Cardiac fibroblast (primary cell): ENCODE results near the gene OR4N5.
"Not testable (repeated sequence)": the region's sequence is repeated elsewhere in the genome, so short reads cannot be mapped to it uniquely, and the experiment has no call there.

ENCODE experiments used
- DNase-seq, 2 donors: peaks; one replicate each; pipeline versions ENCODE4 v3.0.0 to v3.0.0-alpha.2; 2010; ENCODE audit warnings: low read depth in 2 of 2
- H3K4me3 ChIP-seq, 2 donors: replicated peaks in 1 of 2; 1 replicate in 1 of 2; 2 replicates in 1 of 2; pipeline ENCODE4 v1.5.1; 2011; ENCODE audit warnings: low read depth in 2 of 2, low read length in 2 of 2, mild to moderate bottlenecking in 2 of 2, moderate library complexity in 1 of 2
- TF ChIP-seq, protein P1 (sequence below): IDR thresholded peaks from one replicate; pipeline ENCODE4 v1.5.1; 2011; ENCODE audit warnings: low read depth, mild to moderate bottlenecking, low read length, inconsistent platforms

Gene OR4N5

DNA sequence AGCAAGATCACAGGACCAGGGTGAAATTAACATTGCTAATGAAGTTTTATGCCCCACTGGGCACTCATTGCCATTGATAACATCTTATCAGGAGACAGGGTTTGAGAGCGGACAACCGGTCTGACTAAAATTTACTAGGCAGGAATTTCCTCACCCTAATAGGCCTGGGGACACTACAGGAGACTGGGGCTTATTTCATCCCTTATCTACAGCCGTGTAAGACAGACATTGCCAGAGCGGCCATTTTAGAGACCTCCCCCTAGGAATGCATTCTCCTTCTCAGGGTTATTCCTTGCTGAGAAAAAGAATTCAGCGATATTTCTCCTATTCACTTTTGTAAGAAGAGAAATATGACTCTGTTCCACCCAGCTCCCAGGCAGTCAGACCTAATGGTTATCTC lies 19.8 kb upstream of the OR4N5 start:
- no peak overlapping the region for H3K4me3 ChIP-seq
- peak in 1 of 2 donors; percentile 0 for DNase-seq
- TF ChIP-seq, protein P1, sequence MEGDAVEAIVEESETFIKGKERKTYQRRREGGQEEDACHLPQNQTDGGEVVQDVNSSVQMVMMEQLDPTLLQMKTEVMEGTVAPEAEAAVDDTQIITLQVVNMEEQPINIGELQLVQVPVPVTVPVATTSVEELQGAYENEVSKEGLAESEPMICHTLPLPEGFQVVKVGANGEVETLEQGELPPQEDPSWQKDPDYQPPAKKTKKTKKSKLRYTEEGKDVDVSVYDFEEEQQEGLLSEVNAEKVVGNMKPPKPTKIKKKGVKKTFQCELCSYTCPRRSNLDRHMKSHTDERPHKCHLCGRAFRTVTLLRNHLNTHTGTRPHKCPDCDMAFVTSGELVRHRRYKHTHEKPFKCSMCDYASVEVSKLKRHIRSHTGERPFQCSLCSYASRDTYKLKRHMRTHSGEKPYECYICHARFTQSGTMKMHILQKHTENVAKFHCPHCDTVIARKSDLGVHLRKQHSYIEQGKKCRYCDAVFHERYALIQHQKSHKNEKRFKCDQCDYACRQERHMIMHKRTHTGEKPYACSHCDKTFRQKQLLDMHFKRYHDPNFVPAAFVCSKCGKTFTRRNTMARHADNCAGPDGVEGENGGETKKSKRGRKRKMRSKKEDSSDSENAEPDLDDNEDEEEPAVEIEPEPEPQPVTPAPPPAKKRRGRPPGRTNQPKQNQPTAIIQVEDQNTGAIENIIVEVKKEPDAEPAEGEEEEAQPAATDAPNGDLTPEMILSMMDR, result no peak

DNA sequence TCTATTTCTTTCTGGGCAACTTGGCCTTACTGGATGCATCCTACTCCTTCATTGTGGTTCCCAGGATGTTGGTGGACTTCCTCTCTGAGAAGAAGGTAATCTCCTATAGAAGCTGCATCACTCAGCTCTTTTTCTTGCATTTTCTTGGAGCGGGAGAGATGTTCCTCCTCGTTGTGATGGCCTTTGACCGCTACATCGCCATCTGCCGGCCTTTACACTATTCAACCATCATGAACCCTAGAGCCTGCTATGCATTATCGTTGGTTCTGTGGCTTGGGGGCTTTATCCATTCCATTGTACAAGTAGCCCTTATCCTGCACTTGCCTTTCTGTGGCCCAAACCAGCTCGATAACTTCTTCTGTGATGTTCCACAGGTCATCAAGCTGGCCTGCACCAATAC lies 5.3 kb downstream of the OR4N5 start:
- no peak for DNase-seq
- H3K4me3 ChIP-seq, result no peak overlapping the region
- TF ChIP-seq, protein P1, result no peak

DNA sequence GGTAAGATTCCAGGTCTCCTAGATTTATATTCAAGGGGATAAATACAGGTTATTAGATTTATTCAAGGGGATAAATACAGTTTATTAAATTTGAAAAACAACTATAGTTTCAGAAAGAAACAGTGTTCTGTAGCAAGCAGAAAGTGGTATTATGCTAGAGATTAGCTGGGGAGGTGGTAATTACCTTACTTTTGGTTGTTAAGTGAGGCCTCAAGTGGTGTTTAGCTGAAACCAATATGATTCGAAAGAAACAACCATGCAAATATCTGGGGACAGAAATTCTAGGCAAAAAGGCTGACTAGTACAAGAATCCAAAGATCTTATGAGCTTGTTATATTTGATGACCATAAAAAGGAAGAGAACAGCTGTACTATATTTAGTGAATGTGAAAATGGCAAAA lies 6.2 kb downstream of the OR4N5 start:
- DNase-seq, result no peak
- TF ChIP-seq, protein P1, result no peak
- no peak overlapping the region for H3K4me3 ChIP-seq

DNA sequence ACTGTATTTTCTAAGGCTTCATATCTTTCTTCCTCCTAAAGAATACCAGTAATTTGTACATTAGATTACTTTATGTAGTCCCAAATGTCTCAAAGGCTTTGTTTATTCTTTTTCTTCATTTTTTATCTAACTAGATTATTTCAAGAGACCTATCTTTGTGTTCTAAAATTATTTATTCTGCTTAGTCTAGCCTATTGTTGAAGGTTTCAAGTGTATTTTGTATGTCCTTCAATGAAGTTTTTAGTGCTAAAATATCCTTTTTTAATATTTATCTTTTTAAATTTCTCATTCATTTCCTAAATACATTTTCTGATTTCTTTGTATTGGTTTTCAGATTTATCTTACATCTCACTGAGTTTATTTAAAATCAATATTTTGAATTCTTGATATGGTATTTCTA lies 25.8 kb downstream of the OR4N5 start:
- no peak for DNase-seq
- TF ChIP-seq, protein P1, result no peak
- no peak overlapping the region for H3K4me3 ChIP-seq

DNA sequence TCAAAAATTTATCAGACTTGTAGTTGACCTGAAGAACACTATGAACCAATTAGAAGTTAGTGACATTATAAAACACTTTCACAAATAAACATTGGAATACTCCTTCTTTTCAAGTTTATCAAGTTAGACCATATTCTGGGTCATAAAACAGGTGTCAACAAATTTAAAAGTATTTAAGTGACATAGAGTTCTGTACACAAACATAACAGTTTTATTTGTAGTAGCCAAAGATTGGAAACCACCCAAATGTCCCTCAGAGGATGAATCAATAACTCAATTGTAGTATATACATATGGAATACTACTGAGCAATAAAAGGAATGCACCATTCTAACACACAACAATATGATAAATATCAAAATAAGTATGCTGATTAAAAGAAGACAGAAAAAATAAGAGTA lies 28.5 kb downstream of the OR4N5 start:
- no peak for DNase-seq
- TF ChIP-seq, protein P1, result no peak
- H3K4me3 ChIP-seq, result no peak overlapping the region

DNA sequence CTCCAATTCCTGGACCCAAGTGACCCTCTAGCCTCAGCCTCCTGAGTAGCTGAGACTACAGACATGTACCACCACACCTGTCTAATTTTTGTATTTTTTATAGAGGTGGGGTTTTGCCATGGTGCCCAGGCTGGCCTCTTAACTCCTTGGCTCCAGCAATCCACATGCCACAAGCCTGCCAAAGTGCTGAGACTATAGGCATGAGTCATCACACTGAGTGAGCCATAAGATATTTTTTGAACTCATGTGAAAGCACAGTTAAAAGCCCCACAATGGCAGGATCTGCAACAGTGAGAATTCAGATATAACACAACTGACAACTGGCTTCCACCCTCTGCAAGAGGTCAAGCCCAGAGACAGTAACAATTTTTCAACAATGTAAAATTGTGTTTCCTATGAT lies 31.2 kb downstream of the OR4N5 start:
- peak in 1 of 2 donors; percentile 59 for DNase-seq
- H3K4me3 ChIP-seq, result not testable (repeated sequence)

DNA sequence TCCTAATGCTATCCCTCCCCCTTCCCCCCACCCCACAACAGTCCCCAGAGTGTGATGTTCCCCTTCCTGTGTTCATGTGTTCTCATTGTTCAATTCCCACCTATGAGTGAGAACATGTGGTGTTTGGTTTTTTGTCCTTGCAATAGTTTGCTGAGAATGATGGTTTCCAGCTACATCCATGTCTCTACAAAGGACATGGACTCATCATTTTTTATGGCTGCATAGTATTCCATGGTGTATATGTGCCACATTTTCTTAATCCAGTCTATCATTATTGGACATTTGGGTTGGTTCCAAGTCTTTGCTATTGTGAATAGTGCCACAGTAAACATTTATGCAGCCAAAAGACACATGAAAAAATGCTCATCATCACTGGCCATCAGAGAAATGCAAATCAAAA lies 35.6 kb downstream of the OR4N5 start:
- not testable (repeated sequence) for DNase-seq, H3K4me3 ChIP-seq

DNA sequence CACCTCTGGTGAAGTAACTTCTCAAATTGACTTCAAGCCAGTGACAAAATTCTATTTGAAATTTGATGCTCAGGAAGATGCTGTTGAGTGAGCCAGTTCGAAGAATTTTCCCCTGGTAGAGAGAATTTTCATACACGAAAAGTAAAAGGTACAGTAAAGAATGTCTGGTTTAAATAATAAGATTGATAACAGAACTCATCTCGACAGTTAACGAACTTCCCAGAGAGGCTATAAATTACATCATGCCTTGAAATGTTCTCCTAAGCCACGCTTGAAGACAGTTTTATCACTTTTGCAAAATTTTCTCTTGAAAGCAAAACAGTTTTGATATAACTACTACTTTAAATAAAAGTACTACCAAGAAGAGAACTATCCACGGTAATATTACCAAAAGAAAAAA lies 37.7 kb downstream of the OR4N5 start:
- H3K4me3 ChIP-seq, result no peak overlapping the region
- TF ChIP-seq, protein P1, result no peak
- no peak for DNase-seq
